LoVo (cell line): ENCODE data around the gene NTMT1.
"Not testable (repeated sequence)": the region's sequence is repeated elsewhere in the genome, so short reads cannot be mapped to it uniquely, and the experiment has no call there.

Source experiments
- DNase-seq: peaks from one replicate; pipeline ENCODE4 v3.0.0-alpha.2; 2016; ENCODE audit warnings: low spot score

NTMT1 gene

DNA sequence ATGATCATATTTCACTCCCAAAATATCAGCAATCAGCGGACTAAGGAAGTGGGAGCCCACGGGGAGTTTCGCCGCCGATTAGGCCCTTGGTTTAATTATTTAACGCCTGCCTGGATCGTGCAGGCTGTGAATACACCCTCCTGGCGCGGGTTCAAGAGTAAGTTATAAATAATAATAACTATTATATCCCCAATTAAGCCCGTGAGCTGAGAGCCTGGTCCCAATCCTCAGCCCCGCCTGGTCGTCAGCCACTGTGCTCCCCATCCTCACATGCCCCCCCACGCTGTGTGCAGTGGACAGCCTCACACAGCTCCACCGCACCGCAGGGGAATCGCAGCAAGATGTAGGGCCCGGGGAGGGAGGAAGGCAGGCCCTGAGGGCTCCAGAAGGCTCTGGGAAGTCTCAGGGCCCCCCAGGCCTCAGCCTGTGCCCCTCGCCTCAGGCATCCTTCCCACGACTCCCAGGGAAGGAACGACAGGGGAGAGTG is 28.6 kb downstream of the NTMT1 start:
- DNase-seq: no peak

GRCh38 chr9:129655154-129655553 is 29.2 kb downstream of the NTMT1 start:
- no peak for DNase-seq

- no peak for DNase-seq
Measured at GRCh38 chr9:129655696-129656095, 29.7 kb downstream of the NTMT1 start.

DNA sequence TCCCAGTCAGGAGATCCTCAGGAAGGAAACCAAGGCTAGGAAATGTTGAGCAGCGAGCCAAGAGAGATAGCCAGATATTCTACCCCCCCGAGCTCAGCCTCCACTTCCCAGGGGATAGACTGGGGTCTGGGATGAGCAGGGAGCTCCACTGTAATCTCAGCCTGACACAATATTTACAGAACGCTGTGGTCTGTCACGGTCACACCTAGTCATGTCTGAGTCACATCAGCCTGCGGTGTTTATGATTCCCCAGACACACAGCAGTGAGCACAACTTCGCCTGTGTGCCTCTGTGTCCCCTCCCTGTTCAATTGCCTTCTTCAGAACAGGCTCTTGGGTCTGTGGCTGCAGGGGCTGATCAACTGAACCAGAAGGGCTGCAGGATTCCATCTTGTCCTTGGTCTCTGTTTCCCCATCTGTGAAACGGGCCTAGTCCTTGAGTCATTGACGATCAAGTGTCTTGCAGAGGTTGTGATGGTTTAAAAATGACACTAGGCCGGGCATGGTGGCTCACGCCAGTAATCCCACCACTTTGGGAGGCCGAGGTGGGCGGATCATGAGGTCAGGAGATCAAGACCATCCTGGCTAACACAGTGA is 30.9 kb downstream of the NTMT1 start:
- peak; percentile 60 for DNase-seq

GRCh38 chr9:129661029-129661428 is 35.1 kb downstream of the NTMT1 start:
- DNase-seq: no peak

GRCh38 chr9:129662239-129662638 is 36.3 kb downstream of the NTMT1 start:
- not testable (repeated sequence) for DNase-seq

DNA sequence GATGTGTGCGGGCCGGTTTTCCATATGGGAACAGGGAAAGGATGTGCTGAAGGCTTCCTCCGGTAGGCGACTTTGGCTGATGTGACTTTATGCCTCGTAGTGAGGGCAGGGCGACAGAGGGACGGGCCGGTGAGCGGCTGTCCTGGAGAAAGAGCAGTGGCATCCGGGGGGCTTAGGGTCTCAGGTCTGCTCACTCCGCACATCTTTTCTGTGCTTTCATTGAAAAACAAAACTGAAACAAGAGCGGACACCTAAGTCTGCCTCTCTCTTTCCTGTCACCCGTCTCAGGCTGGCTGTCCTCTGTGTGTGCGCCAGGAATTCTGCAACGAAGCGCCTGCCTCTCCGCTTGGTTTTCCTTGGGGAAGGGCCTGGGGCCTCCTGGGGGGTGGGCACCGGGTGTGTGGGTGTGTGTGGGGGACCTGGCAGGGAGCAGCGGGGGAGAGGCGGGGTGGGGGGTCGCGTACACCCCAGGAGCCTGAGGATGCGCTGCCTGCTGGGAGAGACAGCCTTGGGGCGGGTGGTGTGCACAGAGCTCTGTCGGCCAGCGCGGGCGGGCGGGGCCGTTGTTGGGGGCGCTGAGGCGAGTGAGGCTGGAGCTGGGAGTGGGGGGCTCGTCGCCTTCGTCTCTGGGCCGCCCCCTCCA is 38.9 kb downstream of the NTMT1 start:
- DNase-seq: no peak

DNA sequence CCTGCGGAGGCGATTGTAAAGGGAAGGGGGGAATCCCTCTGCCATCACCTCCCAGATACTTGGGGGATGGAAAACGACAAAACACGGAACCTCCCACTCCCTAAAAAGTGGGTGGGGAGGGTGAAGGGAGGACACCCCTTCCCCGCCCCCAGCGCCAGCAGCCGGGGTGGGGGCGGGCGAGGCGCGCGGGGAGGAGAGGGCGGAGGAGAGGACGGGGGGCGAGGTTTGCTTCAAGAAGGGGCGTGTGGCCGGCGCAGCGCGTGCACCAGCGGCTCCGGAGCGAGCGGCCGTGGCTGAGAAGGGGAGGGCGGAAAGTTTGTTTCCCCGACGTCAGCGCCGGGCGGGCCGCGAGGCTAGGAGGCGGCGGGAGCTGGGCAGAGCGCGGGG is 39.4 kb downstream of the NTMT1 start, which contains the start of gene PRRX2:
Gene PRRX2, plus strand, starts transcription at position 259 of the 387 bp plus-strand sequence. CDS start 221 bp downstream, outside the sequence.
- DNase-seq: no peak

- no peak for DNase-seq
Measured at GRCh38 chr9:129665814-129666520, 40.0 kb downstream of the NTMT1 start.

DNA sequence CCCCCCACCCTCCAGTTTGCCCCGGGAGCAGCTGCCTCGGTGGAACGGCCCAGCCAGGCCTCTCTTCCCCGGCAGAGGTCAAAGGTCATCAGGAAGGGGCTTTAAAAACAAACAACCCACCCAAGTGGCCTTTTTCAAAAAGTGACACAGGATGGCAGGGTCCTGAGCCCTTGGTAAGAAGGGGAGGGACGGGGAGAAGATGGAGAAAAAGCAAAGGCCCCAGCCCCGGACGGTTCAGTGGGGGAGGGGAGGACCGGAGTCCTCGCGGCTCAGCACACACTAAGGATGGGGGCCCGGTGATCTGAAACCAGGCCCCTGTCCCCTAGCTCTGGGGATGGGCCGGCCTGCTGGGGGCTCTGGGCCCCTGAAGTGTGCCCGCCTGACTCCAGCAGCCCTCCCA is 40.6 kb downstream of the NTMT1 start:
- no peak for DNase-seq

DNA sequence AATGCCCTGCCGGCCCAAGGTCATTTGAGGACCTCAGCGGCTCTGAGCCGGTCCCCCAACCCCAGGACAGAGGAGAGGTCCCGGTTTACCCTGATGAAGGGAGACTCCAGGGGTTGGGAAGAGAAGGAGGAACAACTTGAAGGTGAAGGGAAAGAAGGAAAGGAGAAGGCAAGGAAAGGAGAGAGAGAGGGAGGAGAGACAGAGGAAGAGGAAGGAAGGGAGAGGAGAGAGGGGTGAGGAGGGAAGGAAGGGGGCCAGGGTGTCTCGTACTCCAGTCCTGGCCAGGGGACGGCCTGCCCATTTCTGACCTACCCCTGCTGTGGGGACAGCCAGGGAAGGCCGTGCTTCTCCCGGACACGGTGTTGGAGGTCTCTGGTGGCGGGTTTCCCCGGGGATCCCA is 41.4 kb downstream of the NTMT1 start:
- no peak for DNase-seq

DNA sequence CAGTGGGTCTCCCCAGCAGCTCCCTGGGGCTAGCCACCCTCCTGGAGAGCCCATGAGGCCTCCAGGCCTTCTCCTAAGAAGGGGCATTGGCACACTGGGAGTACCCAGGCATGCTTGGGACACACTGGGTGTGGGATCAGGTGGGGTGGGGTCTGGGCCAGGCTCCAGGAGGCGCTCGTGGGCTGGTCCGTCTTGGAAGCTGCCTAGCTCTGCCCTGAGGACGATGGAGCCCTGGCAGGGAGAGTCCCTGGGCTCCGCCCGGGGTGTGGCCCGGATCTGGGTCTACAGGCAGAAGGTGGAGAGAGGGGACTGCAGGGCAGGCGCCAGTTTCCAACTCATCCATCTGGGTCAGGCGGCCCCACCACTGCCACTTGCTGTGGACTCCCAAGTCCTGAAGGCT is 41.9 kb downstream of the NTMT1 start:
- no peak for DNase-seq

DNA sequence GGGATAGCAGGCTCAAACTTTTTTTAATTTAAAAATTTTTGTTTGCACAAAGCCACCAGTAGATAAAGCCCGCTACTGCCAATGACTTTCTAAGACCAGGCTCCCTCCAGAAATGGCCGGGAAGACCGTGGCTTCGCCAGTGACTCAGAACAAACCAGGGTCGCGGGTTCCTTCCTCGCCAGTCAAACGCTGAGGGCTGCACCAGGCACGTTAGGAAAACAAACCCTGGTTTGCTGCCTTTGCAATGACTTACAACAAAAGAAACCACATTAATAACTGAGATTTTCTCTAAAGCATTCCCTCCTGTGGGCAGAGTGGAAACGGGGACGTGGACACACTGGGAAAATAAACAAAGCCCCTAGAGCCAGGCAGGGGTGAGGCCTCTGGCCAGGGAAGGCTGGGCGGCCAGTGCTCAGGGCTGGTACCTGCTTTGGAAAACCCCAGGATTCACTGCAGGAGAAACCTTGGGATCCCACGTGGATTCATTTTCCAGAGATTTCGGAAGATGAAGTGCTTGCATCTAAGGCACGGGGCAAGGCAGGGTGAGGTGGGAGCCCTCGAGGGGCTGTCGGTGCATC is 43.3 kb downstream of the NTMT1 start:
- DNase-seq: no peak

DNA sequence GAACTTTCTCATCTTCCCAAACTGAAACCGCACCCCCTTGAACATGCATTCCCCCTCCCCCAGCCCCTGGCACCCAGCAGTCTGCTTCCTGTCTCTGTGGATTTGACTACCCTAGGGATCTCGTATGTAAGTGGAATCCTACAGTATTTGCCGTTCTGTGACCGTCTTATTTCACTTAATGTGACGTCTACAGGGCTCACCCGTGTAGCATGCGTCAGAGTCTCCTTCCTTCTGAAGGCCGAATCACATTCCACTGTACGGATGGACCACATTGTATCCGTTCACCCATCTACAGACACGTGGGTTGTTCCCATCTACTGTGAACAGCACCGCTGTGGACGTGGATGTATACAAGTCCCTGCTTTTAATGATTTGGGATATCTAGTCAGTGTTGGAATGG is 44.0 kb downstream of the NTMT1 start:
- no peak for DNase-seq

DNA sequence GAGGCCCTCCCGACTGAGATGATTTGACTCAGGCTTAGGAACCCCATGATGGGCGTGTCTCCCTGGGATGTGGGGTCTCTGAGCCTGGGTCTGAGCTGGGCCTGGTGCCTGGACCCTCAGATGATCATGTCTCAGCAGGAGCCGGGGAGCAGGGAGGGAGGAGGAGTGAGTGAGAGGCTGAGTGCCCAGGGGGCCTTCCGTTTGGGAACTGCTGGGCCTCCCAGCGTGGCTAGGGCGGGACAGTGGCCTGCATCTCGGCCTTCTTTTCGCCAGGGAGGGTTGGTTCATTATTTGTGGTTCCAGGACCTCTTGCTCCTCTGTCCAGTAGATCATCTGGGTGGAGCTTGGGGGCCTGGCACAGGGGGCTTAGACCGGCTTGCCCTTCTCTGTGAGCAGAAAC is 45.1 kb downstream of the NTMT1 start:
- DNase-seq: no peak

DNA sequence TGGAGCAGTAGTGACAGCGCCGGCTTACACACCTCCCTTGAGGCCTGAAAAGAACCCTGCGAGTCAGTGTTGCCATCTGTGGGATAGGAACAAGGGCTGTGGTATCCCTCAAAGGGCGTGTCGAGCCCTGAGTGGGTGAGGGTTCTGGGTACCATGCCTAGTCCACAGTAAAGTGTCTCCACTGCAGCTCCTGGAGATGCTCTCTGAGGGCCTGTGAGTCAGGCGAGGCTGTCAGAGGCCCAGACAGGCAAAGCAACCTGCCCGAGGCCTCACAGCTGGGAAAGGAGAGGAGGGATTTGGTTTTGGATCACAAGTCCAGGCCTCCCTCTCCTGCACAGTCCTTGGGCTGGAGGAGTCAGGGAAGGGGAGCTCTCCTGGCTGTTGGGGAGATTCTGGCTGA is 45.6 kb downstream of the NTMT1 start:
- no peak for DNase-seq

DNA sequence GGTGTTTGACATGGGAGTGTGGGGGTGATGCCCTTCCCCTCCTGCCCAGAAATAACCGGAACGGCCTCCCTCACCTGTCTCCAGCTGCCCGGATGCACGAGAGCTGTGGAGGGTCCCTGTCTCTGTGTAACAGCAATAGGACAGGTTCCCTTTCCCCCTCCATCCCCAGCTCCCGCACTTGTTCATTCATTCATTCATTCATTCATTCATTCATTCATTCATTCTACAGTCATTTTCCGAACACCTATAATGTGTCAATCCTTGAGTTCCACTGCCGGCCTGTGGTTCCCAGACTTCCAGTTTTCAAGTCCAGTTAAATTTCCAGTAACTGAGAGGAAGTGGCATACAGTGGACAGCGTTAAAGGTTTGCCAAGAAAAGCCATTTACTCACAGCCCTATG is 46.7 kb downstream of the NTMT1 start:
- no peak for DNase-seq

GRCh38 chr9:129673602-129674001 is 47.6 kb downstream of the NTMT1 start:
- DNase-seq: no peak

DNA sequence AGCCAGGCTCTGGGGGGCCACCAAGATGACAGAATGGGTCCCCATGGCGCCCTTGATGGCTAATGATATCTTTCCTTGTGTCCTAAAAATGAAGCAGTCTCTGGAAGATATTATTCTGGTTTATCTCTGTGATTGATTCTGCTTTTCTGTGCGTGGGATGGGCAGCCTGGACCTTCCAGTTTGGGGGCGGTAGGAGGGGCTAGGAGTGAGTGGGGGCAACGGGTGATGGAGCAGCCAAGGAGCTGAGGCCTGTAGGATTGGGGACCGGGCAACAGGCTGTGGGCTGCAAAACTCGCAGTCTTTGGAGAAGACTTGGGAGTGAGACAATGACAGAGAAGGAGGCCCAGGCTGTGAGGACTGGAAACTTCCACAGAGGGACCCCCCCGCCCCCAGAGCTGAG is 48.3 kb downstream of the NTMT1 start:
- no peak for DNase-seq

DNA sequence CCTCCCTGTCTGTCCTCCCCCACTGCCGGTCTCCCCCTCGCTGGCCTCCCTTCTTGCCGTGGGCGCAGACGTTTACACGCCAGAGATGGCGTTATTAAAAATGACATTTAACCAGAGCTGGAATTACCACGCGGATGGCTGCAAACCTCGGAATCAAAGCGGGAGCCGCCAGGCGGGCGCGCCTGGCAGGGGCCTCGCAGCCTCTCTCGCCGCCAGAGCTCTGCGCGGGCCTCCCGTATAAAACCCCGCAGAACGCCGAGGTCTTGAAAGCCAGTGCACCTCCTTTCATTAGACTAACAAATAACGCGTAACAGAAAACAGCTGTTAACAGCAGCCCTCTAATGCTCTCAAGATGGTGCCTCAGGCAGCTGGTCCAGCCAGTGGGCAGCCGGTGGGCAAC is 49.7 kb downstream of the NTMT1 start:
- DNase-seq: no peak

GRCh38 chr9:129676287-129676686 is 50.3 kb downstream of the NTMT1 start:
- no peak for DNase-seq

DNA sequence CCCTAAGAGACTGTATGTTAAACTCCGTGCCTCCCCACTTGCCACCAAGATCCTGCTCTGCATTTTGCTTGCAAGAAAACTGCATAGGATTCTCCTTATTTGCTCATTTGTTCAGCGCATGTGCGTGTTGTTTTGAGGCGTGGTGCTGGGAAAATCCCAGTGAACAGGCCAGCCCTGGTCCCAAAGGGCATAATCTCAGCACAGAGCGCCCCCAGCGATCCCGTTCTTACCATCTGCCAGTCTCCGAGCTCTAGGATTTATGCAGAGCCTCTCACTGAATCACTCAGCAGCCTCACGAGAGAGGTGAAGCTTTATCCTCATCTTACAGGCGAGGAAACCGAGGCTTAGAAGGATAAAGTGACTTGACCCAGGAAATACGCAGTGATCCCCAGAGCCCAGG is 51.0 kb downstream of the NTMT1 start:
- no peak for DNase-seq

DNA sequence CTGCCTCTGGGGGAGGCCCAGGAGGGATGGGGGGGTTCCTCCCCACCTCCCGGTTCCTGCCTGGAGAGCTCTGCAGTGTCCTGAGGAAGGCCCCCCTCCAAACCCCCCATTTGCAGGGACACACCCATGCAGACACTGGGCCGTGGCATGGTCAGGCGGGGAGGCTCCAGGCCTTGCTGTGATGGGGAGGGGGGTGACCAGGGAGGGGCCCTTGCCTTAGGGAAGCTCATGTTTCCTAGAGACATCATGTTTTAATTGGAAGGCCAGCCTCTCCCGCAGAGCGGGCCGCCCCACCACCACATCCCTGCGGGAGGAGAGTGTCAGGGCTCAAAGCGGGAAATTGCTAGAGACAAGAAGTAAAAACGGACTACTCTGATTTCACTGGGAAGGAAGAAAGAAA is 51.5 kb downstream of the NTMT1 start:
- DNase-seq: no peak
